SHP77 treated with DMSO at 0.1 percent for 48 hours (cell line): ENCODE results near the gene CTTNBP2.

Source experiments
- DNase-seq: peaks from one replicate; lab custom pipeline; 2025; lab: John Stamatoyannopoulos, UW

CTTNBP2 gene

DNA sequence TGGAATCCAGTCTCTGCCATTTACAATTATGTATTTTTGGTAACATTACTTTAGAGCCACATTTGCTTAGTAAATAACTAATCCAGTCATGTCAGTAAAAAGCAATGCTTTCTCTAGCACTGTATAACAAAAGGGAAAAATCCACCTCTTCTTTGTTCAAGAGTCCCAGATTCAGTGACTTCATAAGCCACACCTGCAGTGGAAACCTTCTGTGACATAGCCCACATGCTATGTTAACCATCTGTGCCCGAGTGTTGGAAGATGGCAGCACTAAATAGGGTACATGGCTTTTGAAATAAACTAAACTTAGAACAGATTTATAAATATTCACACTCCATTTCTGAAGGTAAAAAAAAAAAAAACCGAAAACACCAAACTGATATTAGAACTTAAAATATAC, 83.0 kb downstream of the CTTNBP2 start:
- no peak for DNase-seq

DNA sequence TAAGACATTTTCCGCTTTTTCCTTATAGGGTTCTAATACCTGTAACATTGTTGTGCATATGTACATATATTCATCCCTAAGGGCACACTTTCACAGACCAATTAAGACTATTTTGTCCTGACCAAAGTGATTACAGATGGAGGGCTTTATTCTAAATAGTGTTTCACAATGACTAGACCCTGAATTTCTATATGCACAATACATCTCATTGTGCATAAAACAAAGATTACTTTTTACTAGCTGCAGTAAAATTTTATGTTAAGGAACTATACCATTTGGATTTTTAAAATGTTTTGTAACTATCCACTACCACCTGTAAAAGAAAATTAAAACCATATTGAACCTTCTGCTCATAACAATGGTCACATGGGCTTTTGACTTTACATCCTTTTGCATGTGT, 87.8 kb downstream of the CTTNBP2 start:
- no peak for DNase-seq

- no peak for DNase-seq
Measured at GRCh38 chr7:117784315-117784714, 88.9 kb downstream of the CTTNBP2 start.

DNA sequence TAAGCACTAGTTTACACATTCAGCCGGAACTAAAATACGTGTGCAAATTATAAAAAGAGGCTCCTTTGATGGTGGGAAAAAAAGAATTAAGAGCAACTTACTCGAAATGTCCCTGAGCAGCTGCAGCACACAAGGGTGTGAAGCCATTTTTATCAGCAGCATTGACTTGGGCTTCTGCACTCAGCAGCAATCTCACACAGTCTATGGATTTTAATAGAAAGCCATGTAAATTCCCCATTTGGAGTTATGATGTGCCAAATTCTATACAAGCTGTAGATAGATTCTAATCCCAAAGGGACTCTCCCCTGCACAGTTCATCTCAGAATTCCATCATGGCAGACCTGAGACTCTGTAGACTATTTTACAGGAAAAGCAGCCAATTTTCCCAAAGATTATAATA, 90.5 kb downstream of the CTTNBP2 start:
- DNase-seq: no peak

GRCh38 chr7:117781707-117782106, 91.5 kb downstream of the CTTNBP2 start:
- no peak for DNase-seq

- DNase-seq: no peak
Measured at GRCh38 chr7:117780832-117781231, 92.4 kb downstream of the CTTNBP2 start.

DNA sequence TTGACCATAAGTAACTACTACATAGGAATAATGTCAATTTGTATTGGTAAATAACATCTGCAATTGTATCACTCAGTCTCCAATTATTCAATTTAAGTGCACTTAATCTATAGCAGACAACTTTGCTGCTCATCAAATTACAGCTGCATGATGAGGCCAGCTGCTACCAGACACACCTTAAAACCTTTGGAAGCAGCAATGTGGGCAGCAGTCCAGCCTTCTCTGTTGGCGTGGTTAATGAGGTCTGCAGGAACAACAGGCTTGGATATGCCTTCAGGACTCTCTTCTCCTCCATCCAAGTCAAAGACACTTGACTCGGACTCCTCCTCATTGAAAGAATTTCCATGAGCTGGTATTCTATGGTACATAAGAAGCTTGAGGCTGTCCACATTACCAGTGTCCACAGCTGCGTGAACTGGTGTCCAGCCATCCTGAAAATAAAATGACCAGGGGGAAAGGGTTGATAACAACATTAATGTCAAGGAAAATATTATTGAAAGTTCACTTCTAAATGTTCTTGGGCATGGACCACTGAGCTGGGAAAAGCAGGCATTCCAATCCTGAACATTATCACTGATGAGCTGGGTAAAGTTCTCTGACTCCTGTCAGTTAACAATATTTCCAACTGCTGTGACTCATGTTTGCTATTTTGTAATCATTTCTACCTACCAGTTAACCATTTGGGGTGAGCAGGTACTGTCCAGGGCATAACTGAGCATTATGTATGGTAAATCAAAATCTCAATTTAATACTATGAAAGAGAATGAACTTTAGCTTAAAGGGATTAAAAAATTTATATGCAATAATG, 95.7 kb downstream of the CTTNBP2 start:
- DNase-seq: no peak

DNA sequence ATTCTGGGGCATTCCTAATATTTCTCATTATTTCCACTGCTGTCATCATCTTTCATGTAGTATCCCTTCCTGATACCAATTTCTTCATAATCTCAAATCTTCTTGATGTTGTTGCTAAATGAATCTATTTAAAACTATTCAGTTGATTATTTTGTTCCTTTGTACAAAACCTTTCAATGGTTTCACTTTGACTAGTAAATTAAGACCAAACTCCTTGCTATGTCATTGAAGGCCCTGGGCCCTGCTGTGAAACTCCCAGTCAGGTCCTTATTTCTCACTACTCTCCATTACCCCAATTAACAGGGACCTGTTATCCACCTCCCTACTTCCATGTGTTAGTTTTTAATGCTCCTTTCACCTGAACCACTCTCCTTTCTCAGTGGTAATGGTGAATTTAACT, 97.0 kb downstream of the CTTNBP2 start:
- DNase-seq: no peak

DNA sequence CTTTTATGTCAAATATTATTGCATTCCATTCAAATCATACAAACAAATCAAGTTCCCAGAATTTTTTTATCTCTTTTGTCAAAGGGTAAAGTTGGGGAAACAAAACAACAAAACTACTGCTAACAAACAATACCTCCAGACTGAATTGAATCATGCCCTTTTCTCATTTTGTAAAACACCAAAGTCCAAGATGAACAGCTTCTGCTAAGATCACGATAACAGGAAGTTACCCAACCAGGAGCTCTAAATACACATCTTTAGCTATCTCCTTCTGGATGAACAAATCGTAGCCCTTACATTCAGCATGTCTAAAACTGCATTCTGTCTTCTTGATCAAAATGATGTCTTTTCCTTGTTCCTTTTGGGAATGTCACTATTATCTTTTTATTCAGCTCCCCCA, 97.4 kb downstream of the CTTNBP2 start:
- no peak for DNase-seq

DNA sequence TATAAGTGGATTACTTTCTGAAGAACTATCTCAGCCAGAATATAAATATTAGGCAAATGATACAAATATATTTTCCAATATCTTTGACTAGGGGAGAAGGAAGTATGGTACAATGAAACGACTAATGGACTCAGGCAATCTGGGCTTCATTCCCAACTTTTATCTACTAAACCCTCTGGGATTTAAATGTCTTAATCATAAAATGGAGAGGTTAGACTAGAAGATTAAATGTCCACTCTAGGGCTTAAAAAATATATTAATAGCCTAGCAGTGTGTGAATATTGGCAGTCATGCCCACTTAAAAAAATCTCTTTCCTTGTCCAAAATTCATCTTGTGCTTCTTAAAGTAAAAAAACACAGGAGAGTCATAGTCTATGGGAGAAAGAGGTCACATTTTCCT, 98.3 kb downstream of the CTTNBP2 start:
- no peak for DNase-seq

GRCh38 chr7:117772421-117772820, 100.8 kb downstream of the CTTNBP2 start:
- DNase-seq: no peak

DNA sequence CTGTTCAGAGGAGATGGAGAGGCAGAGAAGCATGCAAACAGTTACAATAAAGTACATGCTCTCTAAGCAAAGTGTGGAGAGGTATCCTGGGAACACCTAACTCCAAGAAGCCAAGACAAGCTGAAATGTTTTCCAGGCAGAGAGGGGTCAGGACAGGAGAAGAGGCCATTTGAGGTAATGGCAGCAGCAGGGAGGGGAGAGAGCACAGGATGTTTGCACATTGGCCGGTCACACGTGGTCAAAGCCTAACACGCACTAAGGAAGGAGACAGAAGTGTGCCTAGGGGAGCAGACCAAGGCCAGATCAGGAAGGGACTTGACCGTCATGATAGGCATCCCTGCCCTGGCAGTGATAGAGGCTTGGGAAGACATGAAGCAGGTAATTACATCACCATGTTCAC, 101.5 kb downstream of the CTTNBP2 start:
- no peak for DNase-seq

GRCh38 chr7:117769085-117769484, 104.2 kb downstream of the CTTNBP2 start:
- DNase-seq: no peak

- DNase-seq: no peak
Measured at GRCh38 chr7:117767951-117768350, 105.3 kb downstream of the CTTNBP2 start.

DNA sequence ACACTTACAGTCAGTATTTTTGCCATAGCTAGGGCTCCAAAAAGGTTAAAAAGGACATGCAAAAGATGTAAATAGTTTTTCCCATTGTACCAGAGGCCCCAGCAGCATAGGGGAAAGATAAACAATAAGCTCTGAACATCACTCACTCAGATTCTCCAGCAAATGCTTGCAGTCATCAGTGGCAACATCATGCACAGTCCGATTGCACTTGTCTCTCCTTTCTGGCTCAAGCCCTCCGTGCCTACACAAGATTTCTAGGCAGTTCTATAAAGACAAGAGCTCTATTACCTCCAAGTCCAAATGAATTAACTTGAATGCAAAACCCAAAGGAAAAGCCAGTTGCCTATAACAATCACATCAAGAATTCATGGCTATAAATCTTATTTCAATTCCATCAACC, 106.3 kb downstream of the CTTNBP2 start:
- no peak for DNase-seq

DNA sequence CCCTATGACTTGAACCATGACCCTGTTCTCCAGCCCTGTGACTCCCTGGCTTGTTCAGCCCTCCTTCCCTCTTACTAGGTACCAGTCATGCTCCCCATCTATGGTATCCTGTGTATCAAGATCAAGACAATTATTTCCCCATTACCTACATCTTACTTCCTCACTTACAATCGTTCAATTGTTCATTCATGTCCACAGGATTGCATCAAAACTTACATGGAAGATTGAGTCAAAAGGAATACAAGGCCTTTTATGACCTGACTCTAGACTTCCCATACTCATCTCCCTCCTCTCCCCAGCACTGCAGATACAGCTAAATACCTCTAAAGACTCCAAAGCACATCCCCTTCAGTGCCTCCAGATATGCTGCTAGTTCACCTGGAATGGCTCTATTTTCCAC, 109.2 kb downstream of the CTTNBP2 start:
- DNase-seq: no peak

GRCh38 chr7:117762055-117762454, 111.2 kb downstream of the CTTNBP2 start:
- DNase-seq: no peak

GRCh38 chr7:117759950-117760640, 113.1 kb downstream of the CTTNBP2 start:
- no peak for DNase-seq

GRCh38 chr7:117757440-117757839, 115.8 kb downstream of the CTTNBP2 start:
- DNase-seq: no peak

DNA sequence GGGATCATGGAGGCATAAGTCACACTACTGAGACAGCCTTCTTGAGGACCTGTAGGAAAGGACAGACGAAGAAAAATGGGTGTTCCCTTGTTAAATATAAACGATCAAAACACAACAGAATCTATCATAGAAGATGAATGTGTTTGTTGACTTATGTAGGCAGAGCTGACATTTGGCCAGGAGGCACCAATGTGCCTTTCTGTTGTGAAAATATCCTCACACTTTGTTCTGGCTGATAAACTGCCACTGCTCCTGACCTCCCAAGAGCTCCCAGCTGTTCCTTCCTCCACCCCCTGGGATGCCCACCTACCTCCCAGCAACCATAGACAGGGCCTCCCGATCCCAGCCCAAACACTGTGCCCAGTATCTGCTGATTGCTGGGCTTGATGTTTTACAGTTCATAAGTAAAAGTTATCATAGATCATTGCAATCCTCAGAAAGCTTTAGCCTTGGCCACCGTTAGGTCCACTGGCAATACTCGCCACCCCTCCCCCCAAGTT, 116.6 kb downstream of the CTTNBP2 start:
- no peak for DNase-seq

DNA sequence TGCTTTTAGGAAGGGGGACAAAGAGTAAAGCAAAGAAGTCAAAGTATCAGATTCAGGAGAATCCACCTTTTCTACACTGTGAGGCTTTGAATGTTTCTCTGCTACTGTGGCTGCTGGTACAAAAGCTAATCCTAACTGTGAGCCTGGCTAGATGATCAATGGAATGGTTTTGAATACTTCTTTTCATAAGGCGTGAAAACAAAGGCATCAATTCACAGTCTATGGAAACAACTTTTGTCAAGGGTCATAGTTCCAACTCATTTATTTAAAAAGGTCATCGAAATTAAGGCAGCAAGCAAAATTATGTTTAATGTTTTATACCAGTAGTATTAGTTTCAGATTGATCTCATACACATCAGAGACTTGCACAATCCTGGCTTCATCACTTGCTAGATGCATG, 118.1 kb downstream of the CTTNBP2 start:
- no peak for DNase-seq

- no peak for DNase-seq
Measured at GRCh38 chr7:117751775-117752174, 121.5 kb downstream of the CTTNBP2 start.
